Duodenal mucosa (tissue), 2 donors: ENCODE results near the gene INAFM2.

Experiments used
- H3K27ac ChIP-seq: one replicate; pipeline ENCODE4 v1.7.0; 2013; ENCODE audit warnings: low read depth, low read length
- H3K27me3 ChIP-seq, 2 donors: one replicate each; pipeline ENCODE4 v1.7.0; 2013; ENCODE audit warnings: low read length in 2 of 2, control low read depth in 1 of 2; ENCODE audit not compliant: insufficient read depth in 2 of 2, control insufficient read depth in 1 of 2
- H3K36me3 ChIP-seq, 2 donors: one replicate each; pipeline ENCODE4 v1.7.0; 2013; ENCODE audit warnings: low read length in 2 of 2, control low read depth in 1 of 2; ENCODE audit not compliant: insufficient read depth in 2 of 2, control insufficient read depth in 1 of 2
- H3K4me1 ChIP-seq, 2 donors: one replicate each; pipeline ENCODE4 v1.7.0; 2013; ENCODE audit warnings: low read length in 2 of 2, control low read depth in 1 of 2; ENCODE audit not compliant: insufficient read depth in 2 of 2, control insufficient read depth in 1 of 2
- H3K4me3 ChIP-seq, 2 donors: one replicate each; pipeline ENCODE4 v1.7.0; 2013; ENCODE audit warnings: low read length in 2 of 2, low read depth in 1 of 2
- H3K9ac ChIP-seq, 2 donors: one replicate each; pipeline ENCODE4 v1.7.0; 2013; ENCODE audit warnings: low read length in 2 of 2, low read depth in 1 of 2
- H3K9me3 ChIP-seq, 2 donors: one replicate each; pipeline ENCODE4 v1.7.0; 2013; ENCODE audit warnings: low read length in 2 of 2, control low read depth in 1 of 2; ENCODE audit not compliant: control insufficient read depth in 1 of 2

INAFM2 gene

DNA sequence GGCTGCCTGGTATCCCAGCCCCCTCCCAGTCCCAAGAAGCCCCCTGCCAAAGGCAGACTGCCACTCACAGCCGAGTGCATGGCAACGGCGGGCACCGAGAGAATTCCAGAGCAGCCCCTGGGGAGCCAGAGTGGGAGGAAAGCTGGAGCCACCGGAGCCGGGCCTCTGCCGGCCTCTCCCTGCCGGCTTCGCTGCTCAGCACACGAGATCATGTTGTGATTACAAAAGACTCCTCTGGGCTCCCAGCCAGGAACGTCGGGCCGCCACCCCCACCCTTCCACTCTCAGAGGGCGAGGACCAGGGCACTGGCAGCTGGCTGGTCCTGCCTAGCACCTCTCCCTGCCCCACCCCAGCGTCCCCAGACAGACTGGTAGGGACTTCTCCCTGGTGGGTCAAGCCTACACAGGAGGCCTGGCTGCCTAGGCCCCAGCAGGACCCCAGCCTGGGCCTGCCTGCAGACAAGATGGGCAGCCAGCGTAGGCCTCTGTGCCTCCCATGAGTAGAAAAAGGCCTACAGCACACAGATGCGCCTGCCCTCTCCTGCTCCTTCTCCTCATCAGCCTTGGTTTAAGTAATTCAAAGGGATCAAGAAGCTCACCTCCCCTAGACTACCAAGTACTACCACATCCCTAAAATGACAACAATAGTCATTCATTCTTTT lies 17.4 kb downstream of the INAFM2 start, which contains the start of gene CCDC9B:
Gene CCDC9B, minus strand, starts transcription at position 200 of the 661 bp plus-strand sequence. Its CDS starts 120 bp downstream, at position 80.
- Histone ChIP-seq H3K27me3 (no peaks in the 10 kb centered on the region), H3K9me3 (no peaks in the 10 kb centered on the region), H3K27ac (peak within 1 kb of the TSS; percentile 80), H3K4me1 (peaks cover 59 to 65% of the 10 kb centered on the region in 2 donors), H3K9ac (peak within 1 kb of the TSS; percentile 58 to 79), H3K4me3 (peak within 1 kb of the TSS; percentile 52 to 60), H3K36me3 (no peaks in the 10 kb centered on the region)

DNA sequence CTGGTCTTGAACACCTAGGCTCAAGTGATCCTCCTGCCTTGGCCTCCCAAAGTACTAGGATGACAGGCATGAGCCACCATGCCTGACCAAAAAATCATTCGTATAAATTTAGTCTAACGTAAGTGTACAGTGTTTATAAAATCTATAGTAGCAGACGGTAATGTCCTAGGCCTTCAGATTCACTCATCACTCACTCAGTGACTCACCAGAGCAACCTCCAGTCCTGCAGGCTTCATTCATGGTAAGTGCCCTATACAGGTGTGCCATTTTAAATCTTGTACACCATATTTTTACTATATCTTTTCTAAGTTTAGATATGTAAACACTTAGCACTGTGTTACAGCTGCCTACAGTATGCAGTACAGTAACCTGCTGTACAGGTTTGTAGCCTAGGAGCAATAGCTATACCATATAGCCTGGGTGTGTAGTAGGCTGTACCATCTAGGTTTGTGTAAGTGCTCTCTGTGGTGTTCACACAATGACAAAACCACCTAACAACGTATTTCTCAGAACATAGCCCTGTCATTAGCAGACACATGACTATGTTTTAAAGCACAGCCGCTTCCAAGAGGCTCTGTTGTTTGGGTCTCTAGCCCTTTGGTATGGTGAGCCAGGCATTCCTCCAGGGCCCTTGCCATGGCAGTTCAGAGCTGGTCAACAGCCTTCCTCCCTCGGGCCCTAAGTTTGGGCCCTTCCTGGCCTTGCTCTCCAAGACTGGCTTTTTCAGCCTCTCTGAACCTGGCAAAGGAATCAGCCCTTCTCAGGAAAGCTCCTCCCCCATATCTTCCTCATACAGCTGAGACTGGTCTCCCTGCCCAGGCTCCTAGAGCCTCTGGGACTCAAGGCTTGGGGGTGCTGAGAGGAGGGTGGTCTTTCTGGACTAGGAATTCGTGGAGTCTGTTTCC lies 19.2 kb downstream of the INAFM2 start:
- H3K9me3 ChIP-seq, result no peaks in the 10 kb centered on the region
- no peak overlapping the region for H3K9ac ChIP-seq
- H3K27ac ChIP-seq, result no peak overlapping the region

DNA sequence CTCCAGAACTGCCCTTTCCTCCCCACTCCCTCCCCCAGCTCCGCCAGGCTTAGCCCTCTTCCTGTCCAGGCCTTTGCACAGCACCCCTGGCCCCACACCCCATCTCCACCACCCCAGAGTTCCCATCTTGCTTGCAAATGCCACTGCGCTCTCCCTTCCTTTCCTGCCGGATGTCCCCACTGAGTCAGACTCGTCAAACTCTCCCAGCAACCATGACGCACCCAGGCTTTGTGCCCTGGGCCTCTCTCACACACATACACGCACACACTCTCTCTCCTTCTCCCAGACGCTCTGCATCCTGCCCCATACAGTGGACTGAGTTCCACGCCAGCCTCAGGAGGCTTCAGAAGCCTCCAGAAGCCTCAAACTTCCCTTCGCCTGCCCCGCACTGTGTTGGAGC lies 20.0 kb downstream of the INAFM2 start:
- Histone ChIP-seq H3K36me3 (no peaks in the 10 kb centered on the region), H3K9ac (peak overlapping the region in 1 of 2 donors; percentile 32), H3K27me3 (no peaks in the 10 kb centered on the region), H3K4me3 (no peak overlapping the region), H3K9me3 (no peaks in the 10 kb centered on the region), H3K4me1 (peaks cover 66 to 77% of the 10 kb centered on the region in 2 donors), H3K27ac (no peak overlapping the region)

More for the DNA sequence above, 19.2 kb downstream of the INAFM2 start:
- Histone ChIP-seq H3K36me3 (no peaks in the 10 kb centered on the region), H3K4me1 (peaks cover 69 to 78% of the 10 kb centered on the region in 2 donors), H3K27me3 (no peaks in the 10 kb centered on the region), H3K4me3 (no peak overlapping the region)

DNA sequence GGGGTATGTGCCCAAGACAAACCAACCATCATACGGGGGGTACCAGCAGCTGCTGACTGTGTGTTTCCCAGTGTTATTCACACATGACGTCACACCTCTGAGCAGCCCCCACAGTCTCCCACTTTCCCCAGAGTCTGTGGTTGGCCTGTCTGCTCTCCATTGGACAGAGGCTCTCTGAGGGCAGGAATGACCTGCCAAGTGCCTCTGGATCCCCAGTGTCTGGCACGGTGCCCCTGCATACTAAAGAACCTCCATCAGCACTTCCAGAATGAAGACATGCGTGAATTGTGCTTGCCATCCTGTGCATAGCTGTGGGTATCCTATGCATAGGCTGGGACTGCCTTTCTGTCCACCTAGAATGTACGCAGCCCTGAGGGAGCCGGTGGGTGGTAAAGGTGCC lies 20.7 kb downstream of the INAFM2 start:
- H3K4me1 ChIP-seq, result peaks cover 67 to 77% of the 10 kb centered on the region in 2 donors
- no peaks in the 10 kb centered on the region for H3K36me3 ChIP-seq
- no peaks in the 10 kb centered on the region for H3K27me3 ChIP-seq
- H3K4me3 ChIP-seq, result no peak overlapping the region
- H3K9ac ChIP-seq, result peak overlapping the region in 1 of 2 donors; percentile 74
- no peaks in the 10 kb centered on the region for H3K9me3 ChIP-seq
- no peak overlapping the region for H3K27ac ChIP-seq

DNA sequence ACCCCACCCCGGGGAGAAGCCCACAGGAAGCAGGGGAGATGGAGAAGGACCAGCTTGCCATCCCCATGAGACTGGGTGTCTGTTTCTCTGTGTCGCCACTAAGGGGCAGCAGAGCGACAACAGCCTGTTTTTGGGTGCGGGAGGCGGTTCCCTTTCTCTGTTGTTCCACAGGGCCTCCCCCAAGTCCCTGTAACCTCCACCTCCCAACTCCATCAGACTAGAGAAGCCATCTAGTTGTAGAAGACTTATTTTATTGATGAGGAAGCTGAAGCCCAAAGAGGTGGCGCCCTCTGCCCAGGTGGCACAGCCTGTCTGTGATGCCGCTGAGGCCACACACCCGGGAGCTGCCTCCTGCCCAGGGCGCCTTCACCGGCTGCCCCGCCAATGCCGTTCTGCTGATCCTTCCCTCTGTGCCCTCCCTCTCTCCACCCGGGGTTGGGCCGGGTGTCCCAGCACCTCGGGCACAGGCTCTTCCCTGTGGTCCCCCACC lies 21.2 kb downstream of the INAFM2 start:
- Histone ChIP-seq H3K27ac (peak overlapping the region; percentile 37), H3K27me3 (no peaks in the 10 kb centered on the region), H3K9ac (peak overlapping the region; percentile 71 to 74), H3K4me1 (peaks cover 66 to 77% of the 10 kb centered on the region in 2 donors), H3K36me3 (no peaks in the 10 kb centered on the region), H3K4me3 (peak overlapping the region; percentile 36 to 42), H3K9me3 (no peaks in the 10 kb centered on the region)

DNA sequence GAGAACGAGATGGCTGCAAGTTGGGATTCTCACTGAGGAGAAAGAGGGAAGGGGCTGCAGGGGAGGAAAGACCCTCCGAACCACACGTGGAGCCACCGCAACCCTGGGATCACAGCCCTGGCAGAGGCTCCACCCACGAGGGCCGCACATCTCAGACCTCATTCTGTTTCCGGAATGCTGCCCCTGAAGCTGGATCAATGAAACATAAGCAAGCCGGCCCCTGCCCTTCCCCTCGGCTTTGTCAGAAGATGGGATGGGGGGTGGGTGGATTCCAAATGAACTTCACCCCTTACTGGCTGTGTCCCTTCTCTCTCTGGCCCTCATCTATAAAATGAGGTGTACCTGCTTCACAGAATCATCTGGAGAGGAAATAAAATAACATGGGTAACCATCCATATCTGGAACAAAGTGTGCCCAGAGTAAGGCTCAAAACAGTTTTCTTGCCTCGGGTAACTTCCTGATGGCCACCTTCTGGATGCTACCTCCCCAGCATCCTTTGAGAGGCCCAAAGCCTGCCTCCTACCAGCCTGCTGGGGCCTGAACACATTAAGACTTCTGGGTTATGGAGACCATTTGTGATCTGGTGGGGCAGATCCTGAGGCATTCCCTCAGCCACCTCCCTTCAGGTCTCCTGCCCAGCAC lies 21.9 kb downstream of the INAFM2 start:
- Histone ChIP-seq H3K9ac (peak overlapping the region; percentile 71 to 74), H3K36me3 (no peaks in the 10 kb centered on the region), H3K4me1 (peaks cover 66 to 78% of the 10 kb centered on the region in 2 donors), H3K27ac (peak overlapping the region; percentile 87), H3K4me3 (peak overlapping the region; percentile 36 to 42), H3K9me3 (no peaks in the 10 kb centered on the region), H3K27me3 (no peaks in the 10 kb centered on the region)

DNA sequence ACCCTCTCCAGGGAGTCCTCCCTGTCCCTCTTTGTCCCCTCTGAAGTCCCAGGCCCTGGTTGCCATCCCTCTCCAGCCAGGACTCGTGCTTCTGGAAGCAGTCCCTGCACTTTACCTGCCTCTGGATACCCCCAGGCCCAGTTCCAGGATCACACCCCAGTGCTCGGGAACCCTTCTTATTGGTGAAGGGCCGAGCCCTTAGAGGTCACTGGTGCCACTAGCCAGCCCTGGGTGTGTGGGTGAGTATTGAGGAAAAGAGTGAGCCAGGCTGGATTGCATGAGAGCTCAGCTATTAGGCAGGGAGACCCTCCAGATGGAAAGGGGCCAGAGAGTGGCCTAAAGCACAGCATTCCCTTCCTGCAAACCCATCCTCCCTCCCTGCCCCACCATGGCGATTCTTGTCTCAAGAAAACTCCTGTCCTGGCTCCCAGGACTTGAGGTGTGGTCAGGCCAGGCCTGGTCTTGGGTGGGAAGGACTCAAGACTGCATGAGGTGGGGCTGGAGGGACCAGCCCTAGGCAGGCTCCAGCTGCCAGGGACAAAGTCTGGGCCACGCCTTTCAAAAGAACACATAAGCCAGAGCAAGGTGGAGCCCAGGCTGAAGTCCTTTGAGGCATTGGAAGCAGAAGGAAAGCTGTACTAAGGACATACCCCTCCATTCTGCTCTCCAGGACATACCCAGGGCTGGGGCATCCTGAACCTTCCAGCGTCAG lies 22.5 kb downstream of the INAFM2 start:
- Histone ChIP-seq H3K27me3 (no peaks in the 10 kb centered on the region), H3K9me3 (no peaks in the 10 kb centered on the region), H3K4me3 (peak overlapping the region; percentile 28 to 53), H3K36me3 (no peaks in the 10 kb centered on the region), H3K9ac (peak overlapping the region; percentile 71 to 74), H3K4me1 (peaks cover 63 to 73% of the 10 kb centered on the region in 2 donors), H3K27ac (peak overlapping the region; percentile 92)

DNA sequence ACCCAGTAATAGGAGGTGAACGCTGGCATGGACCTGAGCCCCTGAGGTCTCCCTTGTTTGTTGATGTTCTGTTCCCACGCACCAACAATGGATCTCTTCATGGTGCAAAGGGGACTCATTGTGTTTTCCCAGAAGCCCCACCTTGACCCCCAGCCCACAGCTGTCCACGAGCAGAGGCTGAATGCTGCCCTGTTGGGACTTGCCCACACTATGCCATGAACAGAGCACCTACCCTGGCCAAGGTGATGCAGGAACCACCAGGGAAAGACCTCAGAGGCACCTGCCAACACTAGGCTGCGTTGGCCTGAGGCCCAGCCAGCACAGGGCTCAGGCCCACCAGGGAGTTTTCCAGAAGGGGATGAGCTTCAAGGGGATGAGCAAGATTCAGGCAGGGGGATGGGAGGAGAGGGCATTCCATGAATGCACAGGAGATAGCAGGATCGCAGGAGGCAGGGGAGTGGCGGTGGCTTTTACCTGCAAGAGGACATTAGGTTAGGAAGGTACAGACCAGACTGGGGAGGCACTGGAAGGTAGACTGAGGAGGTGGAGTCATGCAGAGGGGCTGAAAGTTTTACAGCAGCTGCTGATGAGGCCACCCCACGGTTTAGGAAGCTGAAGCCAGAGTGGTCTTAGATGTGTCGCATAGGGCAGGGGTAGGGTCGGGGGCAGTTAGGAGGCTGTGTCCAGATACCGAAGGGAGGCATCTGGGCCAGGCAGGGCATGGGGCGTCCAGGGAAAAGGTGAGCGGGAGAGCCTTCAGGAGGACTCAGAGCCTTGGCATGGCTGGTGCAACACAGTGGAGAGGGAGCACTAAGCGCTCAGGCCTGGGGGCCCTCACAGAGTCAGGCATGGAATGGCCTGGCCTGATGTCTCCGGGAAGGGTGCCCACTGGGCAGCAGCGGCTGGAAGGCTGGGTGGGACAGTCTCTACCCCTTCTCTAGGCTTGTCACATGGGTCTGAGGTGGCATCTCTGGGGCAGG lies 23.4 kb downstream of the INAFM2 start:
- peaks cover 56 to 70% of the 10 kb centered on the region in 2 donors for H3K4me1 ChIP-seq
- peak overlapping the region; percentile 21 to 71 for H3K9ac ChIP-seq
- no peaks in the 10 kb centered on the region for H3K36me3 ChIP-seq
- H3K4me3 ChIP-seq, result peak overlapping the region in 1 of 2 donors; percentile 53
- no peaks in the 10 kb centered on the region for H3K27me3 ChIP-seq
- no peaks in the 10 kb centered on the region for H3K9me3 ChIP-seq
- H3K27ac ChIP-seq, result peak overlapping the region; percentile 92
